K562 (cell line): ENCODE results near the gene TCF12. TPM values are rescaled to one million over a fixed set of nuclear protein-coding genes. Genes with fewer than 3 reads are reported as not detected.

Source experiments
- ATAC-seq: fragments of 200-7000 bp; cut with Tn5 transposase; 3 replicates; pipeline ENCODE4 v1.9.1; 2020; ENCODE audit warnings: moderate library complexity
- BruUV-seq: library from RNA; stranded (reverse); fragments of 400-500 nt; replicated peaks from 2 replicates; lab custom pipeline; 2021; lab: Mats Ljungman, UMichigan
- CTCF ChIA-PET: fragments of 300-600 bp; formaldehyde crosslinking; extraction: SDS; loops from one replicate; lab custom pipeline; 2021; ENCODE audit warnings: low intra/inter-chr PET ratio; lab: Yijun Ruan, JAX
- POLR2A ChIA-PET: fragments of 300-600, 350-650 bp; sonication (Branson Sonifier 250); formaldehyde crosslinking; extraction: SDS; loops from one replicate; lab custom pipeline; 2021; ENCODE audit warnings: antibody characterized with exemption, inconsistent platforms; lab: Yijun Ruan, JAX
- DNase-seq, 4 experiments: peaks; one replicate each; pipeline versions ENCODE4 v3.0.0 to v3.0.0-alpha.2; 2011 to 2018; ENCODE audit warnings: low spot score in 3 of 4, mixed read lengths in 3 of 4; ENCODE audit errors: extremely low read depth in 1 of 4
- FAIRE-seq: peaks from 2 replicates; lab custom pipeline; 2011; peaks lifted over from hg19 to GRCh38; lab: Jason Lieb, UNC
- H2AFZ ChIP-seq: 2 replicates; pipeline ENCODE4 v1.6.0; 2011; ENCODE audit warnings: low read depth, low read length, control low read depth, inconsistent platforms
- H3K27ac ChIP-seq: fragments of 200-600 bp; 3 replicates; pipeline ENCODE4 v1.8.0; 2011; ENCODE audit warnings: low read depth, mild to moderate bottlenecking, control low read depth, inconsistent platforms, low read length, moderate library complexity, mixed read lengths; ENCODE audit errors: extremely low read depth
- H3K27me3 ChIP-seq, 2 experiments: fragments of 300-600 bp in 1 of 2; 2 replicates in 1 of 2; 3 replicates in 1 of 2; pipeline versions ENCODE4 v1.6.0 to v1.8.0; 2011; ENCODE audit warnings: inconsistent platforms in 2 of 2, low read length in 2 of 2, mild to moderate bottlenecking in 1 of 2, mixed read lengths in 1 of 2, moderate library complexity in 1 of 2; ENCODE audit not compliant: control insufficient read depth in 2 of 2, insufficient read depth in 2 of 2
- H3K36me3 ChIP-seq: fragments of 300-600 bp; 3 replicates; pipeline ENCODE4 v1.8.0; 2011; ENCODE audit warnings: mild to moderate bottlenecking, low read length, inconsistent platforms; ENCODE audit not compliant: control insufficient read depth, insufficient read depth
- H3K4me1 ChIP-seq, 2 experiments: fragments of 200-600 bp in 1 of 2; replicated peaks in 1 of 2; 2 replicates in 1 of 2; 3 replicates in 1 of 2; pipeline versions ENCODE4 v1.5.1 to v1.8.0; 2011; ENCODE audit warnings: inconsistent platforms in 2 of 2, low read length in 2 of 2, mild to moderate bottlenecking in 1 of 2, mixed read lengths in 1 of 2, moderate library complexity in 1 of 2; ENCODE audit not compliant: control insufficient read depth in 2 of 2, insufficient read depth in 2 of 2
- H3K4me2 ChIP-seq: 2 replicates; pipeline ENCODE4 v1.6.1; 2011; ENCODE audit warnings: low read length, control low read depth, inconsistent platforms, mixed read lengths; ENCODE audit not compliant: insufficient read depth
- H3K4me3 ChIP-seq: fragments of 200-600 bp; sonication (generic), shearing (Covaris generic); 2 replicates; pipeline ENCODE4 v1.5.1; 2016; ENCODE audit warnings: control low read depth, inconsistent platforms
- H3K79me2 ChIP-seq: fragments of 200-600 bp; 3 replicates; pipeline ENCODE4 v1.8.0; 2011; ENCODE audit warnings: low read length, inconsistent platforms; ENCODE audit not compliant: control insufficient read depth, insufficient read depth
- H3K9ac ChIP-seq, 2 experiments: 2 replicates each; pipeline versions ENCODE4 v1.6.0 to v1.6.1; 2011; ENCODE audit warnings: low read depth in 2 of 2, low read length in 2 of 2, control low read depth in 1 of 2, inconsistent platforms in 1 of 2, mild to moderate bottlenecking in 1 of 2, mixed read lengths in 1 of 2; ENCODE audit not compliant: insufficient read depth in 1 of 2
- H3K9me1 ChIP-seq: one replicate; pipeline ENCODE4 v1.6.0; 2011; ENCODE audit warnings: inconsistent platforms, mild to moderate bottlenecking, low read length, moderate library complexity; ENCODE audit not compliant: control insufficient read depth, insufficient read depth
- H3K9me3 ChIP-seq: replicated peaks from 2 replicates; pipeline ENCODE4 v1.5.1; 2011; ENCODE audit warnings: low read depth, low read length, inconsistent platforms; ENCODE audit not compliant: control insufficient read depth, insufficient read depth
- H4K20me1 ChIP-seq: replicated peaks from 2 replicates; pipeline ENCODE4 v1.6.1; 2011; ENCODE audit warnings: low read length, inconsistent platforms, mixed read lengths; ENCODE audit not compliant: control insufficient read depth, insufficient read depth
- BMI1 ChIP-seq: fragments of 150-350 bp; IDR thresholded peaks from 2 replicates; pipeline ENCODE4 v1.6.1; 2014; ENCODE audit warnings: low read length
- CCAR2 ChIP-seq: fragments of 200-400 bp; formaldehyde crosslinking; IDR thresholded peaks from 2 replicates; pipeline ENCODE4 v1.6.1; 2017; ENCODE audit warnings: mild to moderate bottlenecking, low read depth, low read length
- CHD1 ChIP-seq: fragments of 200-600 bp; sonication (generic); IDR thresholded peaks from one replicate; pipeline ENCODE4 v1.6.1; 2012; ENCODE audit warnings: mild to moderate bottlenecking, moderate library complexity, low read length, inconsistent platforms
- FOXJ2 ChIP-seq: fragments of 200-800 bp; sonication (Bioruptor generic); IDR thresholded peaks from 2 replicates; pipeline ENCODE4 v1.6.1; 2016; ENCODE audit warnings: missing genetic modification characterization, missing compliant biosample characterization
- HDAC1 ChIP-seq, 2 experiments: fragments of 450-650 bp; IDR thresholded peaks; 2 replicates each; pipeline ENCODE4 v1.6.1; 2016 to 2017; ENCODE audit warnings: inconsistent platforms in 1 of 2, mild to moderate bottlenecking in 1 of 2, moderate library complexity in 1 of 2
- HDAC8 ChIP-seq: fragments of 450-650 bp; IDR thresholded peaks from 2 replicates; pipeline ENCODE4 v1.6.1; 2016; ENCODE audit warnings: mild to moderate bottlenecking, missing genetic modification characterization, moderate library complexity, missing compliant biosample characterization
- MYNN ChIP-seq, 2 experiments: sonication (generic); formaldehyde crosslinking in 1 of 2; IDR thresholded peaks; 2 replicates each; pipeline versions ENCODE4 v1.5.0 to v1.6.1; 2016 to 2020; ENCODE audit warnings: antibody characterized with exemption in 1 of 2, missing genetic modification reagents in 1 of 2
- RFX7 ChIP-seq: fragments of 250-450 bp; sonication (Bioruptor Pico); IDR thresholded peaks from 2 replicates; pipeline ENCODE4 v1.5.1; 2021; ENCODE audit warnings: mild to moderate bottlenecking
- SP1 ChIP-seq: sonication (generic); formaldehyde crosslinking; IDR thresholded peaks from 2 replicates; pipeline ENCODE4 v1.8.1; 2022; ENCODE audit warnings: mild to moderate bottlenecking, missing genetic modification reagents
- SRSF3 ChIP-seq: fragments of 200-400 bp; formaldehyde crosslinking; IDR thresholded peaks from 2 replicates; pipeline ENCODE4 v1.6.1; 2016; ENCODE audit warnings: mild to moderate bottlenecking, low read length, moderate library complexity; ENCODE audit not compliant: insufficient read depth
- ZNF263 ChIP-seq: sonication (generic); formaldehyde crosslinking; IDR thresholded peaks from 2 replicates; pipeline ENCODE4 v1.8.0; 2022; ENCODE audit warnings: mild to moderate bottlenecking, missing genetic modification reagents, borderline replicate concordance
- ZNF445 ChIP-seq: fragments of 250-450 bp; sonication (Bioruptor Pico); IDR thresholded peaks from 2 replicates; pipeline ENCODE4 v1.4.0; 2020; ENCODE audit warnings: low read depth, mild to moderate bottlenecking, moderate library complexity
- WGBS: fragments of 100-300 bp; shearing (Covaris generic); methylation state at CpG from one replicate; pipeline ENCODE4 v1.1.6; 2016; ENCODE audit warnings: low coverage, mixed read lengths; ENCODE audit not compliant: insufficient coverage; ENCODE audit errors: missing lambda C conversion rate; 5-methylcytosine and 5-hydroxymethylcytosine counted together
- in situ Hi-C: fragments of 300-500 bp; cut with MboI; formaldehyde crosslinking; loops from 4 replicates; pipeline ENCODE4 v1.15.0; 2018; ENCODE audit warnings: inconsistent platforms, mixed read lengths
- intact Hi-C: fragments of 100-400 bp; cut with micrococcal nuclease; formaldehyde crosslinking; loops from 2 replicates; pipeline ENCODE4 v1.14.2; 2022
- polyA plus RNA-seq, 8 experiments: library from polyadenylated mRNA; depleted of rRNA in 4 of 8; stranded (reverse) in 5 of 8; unstranded in 3 of 8; fragments of >200 nt; fragmentation: Nextera tagmentation in 2 of 8; fragmentation: Illumina TruSeq in 1 of 8; extraction: Ambion mirVana in 2 of 8; extraction: Trizol in 1 of 8; gene quantifications; 2 replicates each; pipeline versions ENCODE4 v1.2.1 to v1.2.3, GENCODE V29; 2011 to 2014; ENCODE audit warnings: inconsistent platforms in 1 of 8, missing spikeins in 1 of 8
- total RNA-seq, 7 experiments: library from RNA; depleted of rRNA in 6 of 7; stranded (reverse); fragments of >200 nt in 6 of 7; fragmentation: Illumina TruSeq in 2 of 7; extraction: Trizol in 2 of 7; gene quantifications; 2 replicates each; pipeline versions ENCODE4 v1.2.1 to v1.2.3, GENCODE V29; 2011 to 2021; ENCODE audit warnings: low replicate concordance in 1 of 7

Gene TCF12
- total and polyA plus RNA-seq, 9 of the 15 experiments (the other 6 are each of a cell fraction or from before 2014, with no cell fraction given) = 10.5 to 132 (median 52.9) TPM

DNA sequence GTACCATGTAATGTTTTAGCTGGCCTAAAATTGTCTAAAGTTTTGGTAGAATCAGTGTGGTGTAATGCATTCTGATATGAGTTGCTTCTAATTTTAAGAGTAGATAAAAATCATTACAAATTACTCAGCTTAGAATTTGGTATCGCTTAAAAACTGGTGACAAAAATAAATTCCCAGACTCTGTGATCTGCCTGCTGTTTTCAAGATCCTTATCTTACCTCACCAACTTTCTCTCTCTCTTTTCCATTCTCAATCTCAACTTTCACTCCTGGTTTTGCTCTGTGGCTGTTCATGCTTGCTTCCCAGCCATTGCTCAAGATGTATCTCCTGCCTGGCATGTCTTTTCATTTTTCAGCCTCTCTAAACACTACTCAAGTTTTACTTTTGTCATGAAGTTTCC, 45.7 kb downstream of the TCF12 start:
- no peak overlapping the region for H3K4me2 ChIP-seq
- in situ Hi-C loops (no loop called here), intact Hi-C loops (no loop called here)
- no peak overlapping the region for H3K27ac ChIP-seq
- ATAC-seq (no peak), DNase-seq (no peak), FAIRE-seq (peak; percentile 40)
- peaks cover 0 to 10% of the 10 kb centered on the region in 2 experiments; a peak in 1 of 5 replicates for H3K4me1 ChIP-seq
- no peak overlapping the region for H3K4me3 ChIP-seq
- no TSS peak for BruUV-seq
- POLR2A ChIA-PET = interaction anchor here (0.8 kb wide), 1 partner anchor 15 kb away, joined by 3 read pairs; no protein-coding TSS in a partner anchor
- no peaks in the 10 kb centered on the region for H3K9me3 ChIP-seq
- no peaks in the 10 kb centered on the region for H3K36me3 ChIP-seq
- H3K79me2 ChIP-seq = peaks cover 92% of the 10 kb centered on the region
- TF ChIP-seq RFX7 (CRISPR knock-in tag) = no peak
- no peak for TF ChIP-seq CHD1
- TF ChIP-seq MYNN (IDR thresholded peaks at IDR 0.05) = no peak
- no peak for TF ChIP-seq MYNN (CRISPR knock-in tag; IDR thresholded peaks at IDR 0.05)
- no peak for TF ChIP-seq HDAC1 (IDR thresholded peaks at IDR 0.05)
- TF ChIP-seq BMI1 = no peak
- no peak for TF ChIP-seq CCAR2
- TF ChIP-seq ZNF445 (CRISPR knock-in tag) = no peak
- TF ChIP-seq HDAC8 = no peak
- no peak for TF ChIP-seq SP1 (CRISPR knock-in tag)
- no peak for TF ChIP-seq SRSF3
- no peak for TF ChIP-seq ZNF263
- TF ChIP-seq FOXJ2 = no peak
- peaks cover 7% of the 10 kb centered on the region; the same call in 1 of the 2 replicates for H4K20me1 ChIP-seq
- 6% methylated on average over 1 of the region's 1 CpG for WGBS
- no peaks in the 10 kb centered on the region for H3K9me1 ChIP-seq
- no peak overlapping the region for H3K9ac ChIP-seq
- CTCF ChIA-PET = no interaction called here
- H3K27me3 ChIP-seq = no peaks in the 10 kb centered on the region
- no peak overlapping the region for H2AFZ ChIP-seq
